ENCODE results near the gene CLDN24. TPM values are rescaled to one million over a fixed set of nuclear protein-coding genes. Genes with fewer than 3 reads are reported as not detected.

CLDN24 gene
- total RNA-seq, 1 experiment from 2014 or later = not detected

- no peak for TF ChIP-seq STAT6 (CRISPR knock-in tag; conservative IDR thresholded peaks at IDR 0.05; ENCODE audit: low read depth)
Measured at GRCh38 chr4:183320211-183321059, 1.8 kb downstream of the CLDN24 start, which contains the start of gene CLDN22 (continued).

GRCh38 chr4:183318656-183319055 is 3.6 kb downstream of the CLDN24 start:
- Mint-ChIP-seq H3K36me3 (peaks cover 21% of the 10 kb centered on the region), H3K27me3 (ENCODE audit: low read depth) (no peaks in the 10 kb centered on the region), H3K9me3 (no peaks in the 10 kb centered on the region), H3K4me3 (no peak overlapping the region), H3K4me1 (no peaks in the 10 kb centered on the region), H3K27ac (no peak overlapping the region)
- POLR2A ChIA-PET = no interaction called here
- CTCF ChIA-PET = no interaction called here
- ATAC-seq (no peak), DNase-seq (ENCODE audit: low spot score) (no peak)
- TF ChIP-seq E2F1 (CRISPR knock-in tag; IDR thresholded peaks at IDR 0.05) (no peak), NFYB (CRISPR knock-in tag; conservative IDR thresholded peaks at IDR 0.05; ENCODE audit: low read depth) (no peak), GABPB1 (CRISPR knock-in tag; IDR thresholded peaks at IDR 0.05) (no peak), TEAD4 (CRISPR knock-in tag; IDR thresholded peaks at IDR 0.05) (no peak), IRF1 (CRISPR knock-in tag; IDR thresholded peaks at IDR 0.05) (no peak), FOXK1 (CRISPR knock-in tag; IDR thresholded peaks at IDR 0.05) (no peak), PRRX2 (CRISPR knock-in tag; IDR thresholded peaks at IDR 0.05) (no peak), E2F5 (CRISPR knock-in tag; IDR thresholded peaks at IDR 0.05) (no peak), FOXP4 (CRISPR knock-in tag; IDR thresholded peaks at IDR 0.05) (no peak), FOXJ3 (CRISPR knock-in tag; IDR thresholded peaks at IDR 0.05; ENCODE audit: borderline replicate concordance) (no peak), ATF3 (CRISPR knock-in tag; conservative IDR thresholded peaks at IDR 0.05) (no peak), HMGXB4 (CRISPR knock-in tag; IDR thresholded peaks at IDR 0.05) (no peak), CREB1 (CRISPR knock-in tag; IDR thresholded peaks at IDR 0.05) (no peak), ATF1 (CRISPR knock-in tag; IDR thresholded peaks at IDR 0.05) (no peak), IRF2 (CRISPR knock-in tag; IDR thresholded peaks at IDR 0.05; ENCODE audit: borderline replicate concordance, low read depth) (no peak), ZNF317 (CRISPR knock-in tag; IDR thresholded peaks at IDR 0.05; ENCODE audit: borderline replicate concordance, low read depth) (no peak), KAT7 (CRISPR knock-in tag; IDR thresholded peaks at IDR 0.05; ENCODE audit: borderline replicate concordance) (no peak), ZNF219 (CRISPR knock-in tag; IDR thresholded peaks at IDR 0.05; ENCODE audit: borderline replicate concordance) (no peak), ZBTB43 (CRISPR knock-in tag; IDR thresholded peaks at IDR 0.05) (no peak)
